Brain microvascular endothelial cell (primary cell): Measurements from ENCODE around the gene ELK1.

Experiments used
- DNase-seq: peaks from one replicate; pipeline ENCODE4 v3.0.0-alpha.2; 2020
- H3K27ac ChIP-seq: fragments of 250-450 bp; sonication (Bioruptor Pico); 2 replicates; pipeline ENCODE4 v1.5.1; 2020; ENCODE audit warnings: mild to moderate bottlenecking, moderate library complexity
- H3K27me3 ChIP-seq: fragments of 250-450 bp; sonication (Bioruptor Pico); replicated peaks from 2 replicates; pipeline ENCODE4 v1.5.1; 2020; ENCODE audit warnings: mild to moderate bottlenecking
- H3K36me3 ChIP-seq: fragments of 250-450 bp; sonication (Bioruptor Pico); replicated peaks from 2 replicates; pipeline ENCODE4 v1.5.1; 2020; ENCODE audit warnings: mild to moderate bottlenecking
- H3K4me3 ChIP-seq: 2 replicates; pipeline ENCODE4 v1.5.1; 2011; ENCODE audit warnings: low read depth, mild to moderate bottlenecking, control low read depth, low read length, moderate library complexity
- CTCF ChIP-seq: IDR thresholded peaks from 2 replicates; pipeline ENCODE4 v1.5.1; 2011; ENCODE audit warnings: low read depth, mild to moderate bottlenecking, moderate library complexity, low read length, control low read depth, inconsistent platforms; ENCODE audit errors: missing control alignments
- in situ Hi-C: cut with HindIII; loops from 2 replicates; pipeline ENCODE4 v1.10.0; 2017; ENCODE audit warnings: low sequenced_read_pairs, low pct_ligation_motif_present

ELK1 gene

GRCh38 chrX:47649781-47650163 is 591 bp downstream of the ELK1 start:
- H3K27ac ChIP-seq: peak overlapping the region; percentile 84
- in situ Hi-C loops: no loop called here
- H3K4me3 ChIP-seq: peak overlapping the region; percentile 71
- no peaks in the 10 kb centered on the region for H3K27me3 ChIP-seq
- TF ChIP-seq CTCF: no peak
- DNase-seq: no peak
- H3K36me3 ChIP-seq: peaks cover 3% of the 10 kb centered on the region

- no peak for TF ChIP-seq CTCF
- peak overlapping the region; percentile 71 for H3K4me3 ChIP-seq
- DNase-seq: no peak
- in situ Hi-C loops: no loop called here
- H3K27me3 ChIP-seq: no peaks in the 10 kb centered on the region
- no peak overlapping the region for H3K27ac ChIP-seq
- peaks cover 3% of the 10 kb centered on the region for H3K36me3 ChIP-seq
These were observed 1.1 kb downstream of the ELK1 start for GRCh38 chrX:47649271-47649670.

- H3K4me3 ChIP-seq: no peak overlapping the region
- DNase-seq: no peak
- H3K36me3 ChIP-seq: peaks cover 3% of the 10 kb centered on the region
- H3K27ac ChIP-seq: no peak overlapping the region
- no peak for TF ChIP-seq CTCF
- in situ Hi-C loops: no loop called here
- no peaks in the 10 kb centered on the region for H3K27me3 ChIP-seq
These were observed 2.0 kb downstream of the ELK1 start for GRCh38 chrX:47648376-47648775.

GRCh38 chrX:47646636-47647035 is 3.7 kb downstream of the ELK1 start:
- H3K27ac ChIP-seq: no peak overlapping the region
- in situ Hi-C loops: no loop called here
- H3K4me3 ChIP-seq: no peak overlapping the region
- no peaks in the 10 kb centered on the region for H3K36me3 ChIP-seq
- no peak for TF ChIP-seq CTCF
- H3K27me3 ChIP-seq: no peaks in the 10 kb centered on the region
- no peak for DNase-seq

GRCh38 chrX:47645530-47645929 is 4.8 kb downstream of the ELK1 start:
- Histone ChIP-seq H3K4me3 (no peak overlapping the region), H3K27ac (no peak overlapping the region), H3K27me3 (no peaks in the 10 kb centered on the region), H3K36me3 (peaks cover 4% of the 10 kb centered on the region)
- TF ChIP-seq CTCF: no peak
- in situ Hi-C loops: no loop called here
- no peak for DNase-seq

- peak; percentile 71 for TF ChIP-seq CTCF
- no peak for DNase-seq
- Histone ChIP-seq H3K27me3 (no peaks in the 10 kb centered on the region), H3K27ac (no peak overlapping the region), H3K36me3 (peaks cover 11% of the 10 kb centered on the region), H3K4me3 (no peak overlapping the region)
- in situ Hi-C loops: no loop called here
These were observed 5.7 kb downstream of the ELK1 start for GRCh38 chrX:47644557-47645091.
